KMS-11 (cell line): ENCODE data around the gene RALGPS1.

Experiments
- H2AFZ ChIP-seq: fragments of 200-600 bp; sonication (generic); 2 replicates; pipeline ENCODE4 v1.6.1; 2016; ENCODE audit warnings: antibody characterized with exemption, mixed run types, low read depth
- H3K27ac ChIP-seq: fragments of 200-600 bp; sonication (generic); 2 replicates; pipeline ENCODE4 v1.6.1; 2016; ENCODE audit warnings: mild to moderate bottlenecking, mixed run types
- H3K27me3 ChIP-seq: fragments of 200-600 bp; sonication (generic); 2 replicates; pipeline ENCODE4 v1.6.1; 2017; ENCODE audit warnings: mild to moderate bottlenecking, low read depth, mixed run types, moderate library complexity; ENCODE audit not compliant: insufficient read depth
- H3K36me3 ChIP-seq: fragments of 200-600 bp; sonication (generic); 2 replicates; pipeline ENCODE4 v1.6.1; 2017; ENCODE audit warnings: mild to moderate bottlenecking, mixed run types; ENCODE audit not compliant: insufficient read depth
- H3K4me1 ChIP-seq: fragments of 200-600 bp; sonication (generic); 2 replicates; pipeline ENCODE4 v1.6.1; 2016; ENCODE audit warnings: mild to moderate bottlenecking, low read depth, mixed run types; ENCODE audit not compliant: poor library complexity, severe bottlenecking
- H3K4me2 ChIP-seq: fragments of 200-600 bp; sonication (generic); 2 replicates; pipeline ENCODE4 v1.7.0; 2016; ENCODE audit warnings: mild to moderate bottlenecking, mixed run types
- H3K4me3 ChIP-seq: fragments of 200-600 bp; sonication (generic); IDR thresholded peaks from 2 replicates; pipeline ENCODE4 v1.6.1; 2017; ENCODE audit warnings: low read depth, low read length, mixed read lengths; ENCODE audit not compliant: insufficient read depth
- H3K79me2 ChIP-seq: fragments of 200-600 bp; sonication (generic); 2 replicates; pipeline ENCODE4 v1.6.1; 2016; ENCODE audit warnings: low read depth, mixed run types; ENCODE audit not compliant: insufficient read depth
- H3K9ac ChIP-seq: fragments of 200-600 bp; sonication (generic); 2 replicates; pipeline ENCODE4 v1.6.1; 2016; ENCODE audit warnings: mild to moderate bottlenecking, mixed run types
- H4K20me1 ChIP-seq: fragments of 200-600 bp; sonication (generic); 2 replicates; pipeline ENCODE4 v1.6.1; 2016; ENCODE audit warnings: mild to moderate bottlenecking, mixed run types; ENCODE audit not compliant: insufficient read depth
- TF ChIP-seq, protein P1 (sequence below): fragments of 200-600 bp; sonication (generic); conservative IDR thresholded peaks from 2 replicates; pipeline ENCODE4 v1.6.1; 2017; ENCODE audit warnings: low read depth, mild to moderate bottlenecking, antibody characterized with exemption, low read length, moderate library complexity, mixed read lengths

RALGPS1 gene

GRCh38 chr9:126935630-126936029, 21.0 kb downstream of the RALGPS1 start:
- H3K36me3 ChIP-seq = no peaks in the 10 kb centered on the region
- no peak overlapping the region for H3K9ac ChIP-seq
- H4K20me1 ChIP-seq = no peaks in the 10 kb centered on the region
- TF ChIP-seq, protein P1, sequence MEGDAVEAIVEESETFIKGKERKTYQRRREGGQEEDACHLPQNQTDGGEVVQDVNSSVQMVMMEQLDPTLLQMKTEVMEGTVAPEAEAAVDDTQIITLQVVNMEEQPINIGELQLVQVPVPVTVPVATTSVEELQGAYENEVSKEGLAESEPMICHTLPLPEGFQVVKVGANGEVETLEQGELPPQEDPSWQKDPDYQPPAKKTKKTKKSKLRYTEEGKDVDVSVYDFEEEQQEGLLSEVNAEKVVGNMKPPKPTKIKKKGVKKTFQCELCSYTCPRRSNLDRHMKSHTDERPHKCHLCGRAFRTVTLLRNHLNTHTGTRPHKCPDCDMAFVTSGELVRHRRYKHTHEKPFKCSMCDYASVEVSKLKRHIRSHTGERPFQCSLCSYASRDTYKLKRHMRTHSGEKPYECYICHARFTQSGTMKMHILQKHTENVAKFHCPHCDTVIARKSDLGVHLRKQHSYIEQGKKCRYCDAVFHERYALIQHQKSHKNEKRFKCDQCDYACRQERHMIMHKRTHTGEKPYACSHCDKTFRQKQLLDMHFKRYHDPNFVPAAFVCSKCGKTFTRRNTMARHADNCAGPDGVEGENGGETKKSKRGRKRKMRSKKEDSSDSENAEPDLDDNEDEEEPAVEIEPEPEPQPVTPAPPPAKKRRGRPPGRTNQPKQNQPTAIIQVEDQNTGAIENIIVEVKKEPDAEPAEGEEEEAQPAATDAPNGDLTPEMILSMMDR = no peak
- H3K4me3 ChIP-seq = no peak overlapping the region
- no peak overlapping the region for H2AFZ ChIP-seq
- no peak overlapping the region for H3K4me2 ChIP-seq
- H3K27ac ChIP-seq = no peak overlapping the region
- H3K4me1 ChIP-seq = no peaks in the 10 kb centered on the region
- no peaks in the 10 kb centered on the region for H3K27me3 ChIP-seq
- no peaks in the 10 kb centered on the region for H3K79me2 ChIP-seq

- Histone ChIP-seq H3K4me1 (peaks cover 3% of the 10 kb centered on the region), H3K4me2 (no peak overlapping the region), H3K27me3 (no peaks in the 10 kb centered on the region), H3K9ac (no peak overlapping the region), H3K79me2 (no peaks in the 10 kb centered on the region), H3K27ac (no peak overlapping the region), H3K36me3 (no peaks in the 10 kb centered on the region), H3K4me3 (no peak overlapping the region), H4K20me1 (no peaks in the 10 kb centered on the region), H2AFZ (no peak overlapping the region)
- TF ChIP-seq, protein P1 = no peak
These were observed 22.9 kb downstream of the RALGPS1 start for GRCh38 chr9:126937444-126937843.

- TF ChIP-seq, protein P1 = no peak
- Histone ChIP-seq H3K36me3 (no peaks in the 10 kb centered on the region), H3K27ac (no peak overlapping the region), H3K27me3 (no peaks in the 10 kb centered on the region), H3K4me3 (no peak overlapping the region), H3K79me2 (no peaks in the 10 kb centered on the region), H2AFZ (no peak overlapping the region), H3K4me2 (no peak overlapping the region), H3K9ac (no peak overlapping the region), H3K4me1 (peaks cover 3% of the 10 kb centered on the region), H4K20me1 (no peaks in the 10 kb centered on the region)
These were observed 23.7 kb downstream of the RALGPS1 start for GRCh38 chr9:126938327-126938726.

DNA sequence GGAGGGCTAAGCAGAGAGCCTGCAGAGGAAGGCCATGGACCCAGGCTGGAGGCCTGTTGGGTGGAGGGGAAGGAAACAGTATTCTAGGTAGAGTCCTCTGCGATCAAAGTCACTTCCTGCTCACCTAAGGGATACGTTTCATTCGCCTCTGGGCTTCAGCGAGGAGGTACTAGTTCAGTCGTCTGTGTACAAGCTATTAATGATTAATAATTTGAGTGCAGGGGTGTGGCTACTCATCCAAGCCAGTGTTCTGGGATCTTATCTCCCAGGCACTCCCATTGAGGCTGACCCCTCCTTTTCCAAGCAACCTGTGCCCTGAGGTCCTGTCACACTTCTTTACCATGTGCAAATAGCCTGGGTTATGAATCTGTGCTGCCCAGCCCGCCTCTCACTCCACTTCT, 25.2 kb downstream of the RALGPS1 start:
- Histone ChIP-seq H3K4me1 (peaks cover 3% of the 10 kb centered on the region), H3K4me2 (no peak overlapping the region), H3K4me3 (no peak overlapping the region), H4K20me1 (no peaks in the 10 kb centered on the region), H2AFZ (no peak overlapping the region), H3K27ac (no peak overlapping the region), H3K79me2 (no peaks in the 10 kb centered on the region), H3K36me3 (no peaks in the 10 kb centered on the region), H3K9ac (no peak overlapping the region), H3K27me3 (no peaks in the 10 kb centered on the region)
- TF ChIP-seq, protein P1 = no peak
